G401 (cell line): ENCODE data around the gene RAP2B. TPM values are rescaled to one million over a fixed set of nuclear protein-coding genes. Genes with fewer than 3 reads are reported as not detected.
"Not testable (repeated sequence)": the region's sequence is repeated elsewhere in the genome, so short reads cannot be mapped to it uniquely, and the experiment has no call there.

Experiments
- DNase-seq: peaks from one replicate; pipeline ENCODE4 v3.0.0-alpha.2; 2015; ENCODE audit warnings: low spot score
- in situ Hi-C: cut with HindIII; loops from 2 replicates; pipeline ENCODE4 v1.10.0; 2016; ENCODE audit warnings: low sequenced_read_pairs, mixed read lengths
- total RNA-seq: library from RNA; depleted of rRNA; stranded (reverse); fragments of >200 nt; shearing (Covaris generic); gene quantifications from 2 replicates; pipeline ENCODE4 v1.2.3, GENCODE V29; 2014

RAP2B gene
- total RNA-seq, 1 experiment from 2014 or later = 5.6 TPM

GRCh38 chr3:153180860-153181372, 18.9 kb downstream of the RAP2B start:
- DNase-seq = no peak
- in situ Hi-C loops = no loop called here

GRCh38 chr3:153182501-153183293, 20.7 kb downstream of the RAP2B start:
- no peak for DNase-seq
- in situ Hi-C loops = no loop called here

GRCh38 chr3:153190923-153191322, 28.9 kb downstream of the RAP2B start:
- DNase-seq = no peak
- in situ Hi-C loops = no loop called here

GRCh38 chr3:153192327-153192726, 30.3 kb downstream of the RAP2B start:
- in situ Hi-C loops = no loop called here
- no peak for DNase-seq

GRCh38 chr3:153193786-153194476, 31.9 kb downstream of the RAP2B start:
- DNase-seq, in situ Hi-C loops: not testable (repeated sequence)

- in situ Hi-C loops = no loop called here
These were observed 33.4 kb downstream of the RAP2B start for GRCh38 chr3:153195349-153195879.

GRCh38 chr3:153209596-153209995, 47.6 kb downstream of the RAP2B start:
- DNase-seq = no peak
- in situ Hi-C loops = no loop called here

More at GRCh38 chr3:153195349-153195879, 33.4 kb downstream of the RAP2B start:
- no peak for DNase-seq

- DNase-seq = no peak
- in situ Hi-C loops = no loop called here
These were observed 48.1 kb downstream of the RAP2B start for GRCh38 chr3:153210146-153210545.

GRCh38 chr3:153210660-153211059, 48.6 kb downstream of the RAP2B start:
- in situ Hi-C loops = no loop called here

GRCh38 chr3:153215497-153215896, 53.5 kb downstream of the RAP2B start:
- no peak for DNase-seq
- in situ Hi-C loops = no loop called here

More at GRCh38 chr3:153210660-153211059, 48.6 kb downstream of the RAP2B start:
- no peak for DNase-seq

- in situ Hi-C loops = no loop called here
- no peak for DNase-seq
These were observed 53.9 kb downstream of the RAP2B start for GRCh38 chr3:153215966-153216365.

- in situ Hi-C loops = no loop called here
- no peak for DNase-seq
These were observed 54.9 kb downstream of the RAP2B start for GRCh38 chr3:153216928-153217327.

GRCh38 chr3:153219146-153219545, 57.1 kb downstream of the RAP2B start:
- in situ Hi-C loops = no loop called here
- DNase-seq = no peak
